ENCODE data around the gene KLHL26. TPM values are rescaled to one million over a fixed set of nuclear protein-coding genes. Genes with fewer than 3 reads are reported as not detected.

Gene KLHL26
- total and polyA plus RNA-seq, 2 of the 13 experiments (the other 11 are each of a cell fraction or from before 2014, with no cell fraction given), result 1.5 to 1.7 TPM

- DNase-seq (ENCODE audit: low spot score), result peak; percentile 76
- TF ChIP-seq IKZF5 (CRISPR knock-in tag; IDR thresholded peaks at IDR 0.05) (no peak), MYPOP (CRISPR knock-in tag; IDR thresholded peaks at IDR 0.05) (0 out of 2 replicates have a peak, but pooled peaks have one; percentile 25), PHF5A (CRISPR knock-in tag; IDR thresholded peaks at IDR 0.05; ENCODE audit: low read depth, unreplicated experiment) (no peak), SMC3 (IDR thresholded peaks at IDR 0.05; ENCODE audit: low read length) (peak; percentile 23; the same call in 1 of the 2 replicates), ZNF772 (CRISPR knock-in tag; IDR thresholded peaks at IDR 0.05) (0 out of 2 replicates have a peak, but pooled peaks have one; percentile 20), ZNF326 (CRISPR knock-in tag; IDR thresholded peaks at IDR 0.05; ENCODE audit: borderline replicate concordance) (peak; percentile 74), KDM2A (CRISPR knock-in tag; IDR thresholded peaks at IDR 0.05; ENCODE audit: borderline replicate concordance, low read depth) (peak; percentile 63; the same call in 1 of the 2 replicates), TMF1 (CRISPR knock-in tag; IDR thresholded peaks at IDR 0.05; ENCODE audit: low read depth) (no peak), HNRNPL (IDR thresholded peaks at IDR 0.05; ENCODE audit: low read depth, low read length) (peak; percentile 78; the same call in 1 of the 2 replicates), ZNF615 (CRISPR knock-in tag; IDR thresholded peaks at IDR 0.05; ENCODE audit: borderline replicate concordance) (no peak), ZNF260 (CRISPR knock-in tag; IDR thresholded peaks at IDR 0.05; ENCODE audit: borderline replicate concordance, low read depth) (no peak), SP140L (CRISPR knock-in tag; IDR thresholded peaks at IDR 0.05; ENCODE audit: borderline replicate concordance) (no peak), NRL (CRISPR knock-in tag; IDR thresholded peaks at IDR 0.05; ENCODE audit: borderline replicate concordance) (0 out of 2 replicates have a peak, but pooled peaks have one; percentile 29), DZIP1 (CRISPR knock-in tag; IDR thresholded peaks at IDR 0.05) (no peak), AGO2 (optimal IDR thresholded peaks at IDR 0.05; ENCODE audit: low read depth, low read length) (peak; percentile 92), RFXANK (CRISPR knock-in tag; IDR thresholded peaks at IDR 0.05) (no peak), U2AF2 (IDR thresholded peaks at IDR 0.05; ENCODE audit: low read depth, low read length) (no peak), NPAS2 (CRISPR knock-in tag; IDR thresholded peaks at IDR 0.05; ENCODE audit: borderline replicate concordance) (no peak)
Observed at GRCh38 chr19:18590273-18591272, 46.3 kb upstream of the KLHL26 start.

More at GRCh38 chr19:18590273-18591272, 46.3 kb upstream of the KLHL26 start:
- no peaks in the 10 kb centered on the region for H3K9me3 ChIP-seq (ENCODE audit: low read length)
- no peak overlapping the region for H3K27ac ChIP-seq (ENCODE audit: extremely low read length, insufficient read depth, low read length)
- H3K9ac ChIP-seq (ENCODE audit: insufficient read depth, low read depth, low read length), result no peak overlapping the region
- H3K4me2 ChIP-seq (ENCODE audit: low read depth, low read length), result peak overlapping the region; percentile 96; the same call in 1 of the 2 replicates
- POLR2A ChIA-PET, result interaction anchor here (1.3 to 3.2 kb wide), 5 partner anchors 19 to 94 kb away, joined by 3 to 37 read pairs (median 6); partner anchors contain the start of genes ELL and UBA52
- CTCF ChIA-PET (ENCODE audit: low intra/inter-chr PET ratio, low total read pairs), result no interaction called here
- no peaks in the 10 kb centered on the region for H3K79me2 ChIP-seq (ENCODE audit: insufficient read depth, low read length)
- intact Hi-C loops (cut with micrococcal nuclease; ENCODE audit: unreplicated experiment) (no loop called here), in situ Hi-C loops (cut with HindIII; ENCODE audit: extremely low pct_ligation_motif_present, low pct_unique_long_range_greater_than_20kb) (loop anchor here (5.0 kb wide), 1 partner anchor 87 kb away; no protein-coding TSS in a partner anchor)
- no peak overlapping the region for H3K4me3 ChIP-seq (replicated peaks in 1 of 3; ENCODE audit: insufficient read depth in 1 of 3, low read depth in 2 of 3, low read length in 3 of 3)
- no peak for FAIRE-seq
- no peak for ATAC-seq
- no peaks in the 10 kb centered on the region for H4K20me1 ChIP-seq (ENCODE audit: insufficient read depth, low read length)
- H3K4me1 ChIP-seq (ENCODE audit: insufficient read depth, low read length), result peaks cover 33% of the 10 kb centered on the region
- H3K36me3 ChIP-seq (replicated peaks in 1 of 2; ENCODE audit: control insufficient read depth in 1 of 2, insufficient read depth in 2 of 2, low read length in 2 of 2), result peaks cover under 1 to 13% of the 10 kb centered on the region in 2 experiments; a peak in 4 of 5 replicates
- no peaks in the 10 kb centered on the region for H3K27me3 ChIP-seq (ENCODE audit: control insufficient read depth in 1 of 2, insufficient read depth in 2 of 2, low read length in 2 of 2)
- H2AFZ ChIP-seq (ENCODE audit: low read length), result no peak overlapping the region
- 84% methylated on average over 38 of the region's 40 CpGs for WGBS (ENCODE audit: low lambda C conversion rate)
- BruUV-seq (replicated peaks), result TSS peak; percentile 59
